ENCODE results near the gene ABCF3.

DNA sequence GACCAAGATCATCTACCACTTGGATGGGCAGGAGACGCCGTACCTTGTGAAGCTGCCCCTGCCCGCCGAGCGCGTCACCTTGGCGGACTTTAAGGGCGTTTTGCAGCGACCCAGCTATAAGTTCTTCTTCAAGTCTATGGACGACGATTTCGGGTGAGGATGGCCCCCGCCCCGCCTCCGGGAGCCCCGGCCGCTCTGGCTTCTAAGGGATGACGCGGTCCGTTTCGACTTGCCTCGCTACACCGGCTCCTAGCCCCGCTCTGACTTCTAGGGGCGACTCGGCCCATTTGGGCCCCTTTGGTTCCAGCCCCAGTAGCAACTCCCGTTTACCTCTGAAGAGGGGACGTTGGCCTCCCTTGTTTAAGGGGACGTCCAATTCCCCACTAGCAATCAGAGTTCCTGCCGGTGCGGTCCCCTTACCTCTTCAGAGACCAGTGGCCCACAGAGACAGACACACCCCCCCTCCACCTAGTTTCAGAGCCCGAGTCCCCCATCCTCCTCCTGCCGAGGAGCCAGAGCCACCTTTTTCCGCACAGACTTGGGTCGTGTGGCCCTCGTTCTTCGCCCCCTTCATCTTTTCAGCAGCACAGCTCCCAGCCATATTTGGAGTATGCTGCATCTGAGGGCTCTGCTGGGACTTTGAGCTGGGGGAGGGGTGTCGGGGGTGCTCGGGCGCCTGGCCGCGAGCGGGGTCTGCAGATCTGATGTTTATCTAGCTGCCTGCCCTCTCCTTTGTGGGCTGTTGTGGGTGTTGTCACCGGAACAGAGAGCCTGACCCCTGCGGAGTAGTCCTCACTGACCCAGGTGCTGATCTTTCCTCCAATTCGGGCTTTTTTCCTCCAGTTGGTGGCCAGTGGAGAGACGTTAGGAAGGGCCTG lies 30.1 kb upstream of the ABCF3 start:
- TF ChIP-seq, protein P1, sequence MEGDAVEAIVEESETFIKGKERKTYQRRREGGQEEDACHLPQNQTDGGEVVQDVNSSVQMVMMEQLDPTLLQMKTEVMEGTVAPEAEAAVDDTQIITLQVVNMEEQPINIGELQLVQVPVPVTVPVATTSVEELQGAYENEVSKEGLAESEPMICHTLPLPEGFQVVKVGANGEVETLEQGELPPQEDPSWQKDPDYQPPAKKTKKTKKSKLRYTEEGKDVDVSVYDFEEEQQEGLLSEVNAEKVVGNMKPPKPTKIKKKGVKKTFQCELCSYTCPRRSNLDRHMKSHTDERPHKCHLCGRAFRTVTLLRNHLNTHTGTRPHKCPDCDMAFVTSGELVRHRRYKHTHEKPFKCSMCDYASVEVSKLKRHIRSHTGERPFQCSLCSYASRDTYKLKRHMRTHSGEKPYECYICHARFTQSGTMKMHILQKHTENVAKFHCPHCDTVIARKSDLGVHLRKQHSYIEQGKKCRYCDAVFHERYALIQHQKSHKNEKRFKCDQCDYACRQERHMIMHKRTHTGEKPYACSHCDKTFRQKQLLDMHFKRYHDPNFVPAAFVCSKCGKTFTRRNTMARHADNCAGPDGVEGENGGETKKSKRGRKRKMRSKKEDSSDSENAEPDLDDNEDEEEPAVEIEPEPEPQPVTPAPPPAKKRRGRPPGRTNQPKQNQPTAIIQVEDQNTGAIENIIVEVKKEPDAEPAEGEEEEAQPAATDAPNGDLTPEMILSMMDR (tag by site-specific recombination; IDR thresholded peaks at IDR 0.05), result no peak
- TF ChIP-seq HOXC10 (CRISPR knock-in tag; IDR thresholded peaks at IDR 0.05) (no peak), ZNF585B (tag by site-specific recombination; IDR thresholded peaks at IDR 0.05) (no peak), ZNF324 (tag by site-specific recombination; IDR thresholded peaks at IDR 0.05) (no peak), SP2 (tag by site-specific recombination; IDR thresholded peaks at IDR 0.05) (no peak), ZBTB1 (tag by site-specific recombination; IDR thresholded peaks at IDR 0.05) (no peak), ZNF747 (tag by site-specific recombination; IDR thresholded peaks at IDR 0.05) (no peak), KLF1 (tag by site-specific recombination; IDR thresholded peaks at IDR 0.05) (no peak), ZNF335 (tag by site-specific recombination; conservative IDR thresholded peaks at IDR 0.05) (no peak)
- TF ChIP-seq, protein P2, sequence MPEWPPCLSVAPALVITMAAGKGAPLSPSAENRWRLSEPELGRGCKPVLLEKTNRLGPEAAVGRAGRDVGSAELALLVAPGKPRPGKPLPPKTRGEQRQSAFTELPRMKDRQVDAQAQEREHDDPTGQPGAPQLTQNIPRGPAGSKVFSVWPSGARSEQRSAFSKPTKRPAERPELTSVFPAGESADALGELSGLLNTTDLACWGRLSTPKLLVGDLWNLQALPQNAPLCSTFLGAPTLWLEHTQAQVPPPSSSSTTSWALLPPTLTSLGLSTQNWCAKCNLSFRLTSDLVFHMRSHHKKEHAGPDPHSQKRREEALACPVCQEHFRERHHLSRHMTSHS (tag by site-specific recombination; IDR thresholded peaks at IDR 0.05), result no peak
- TF ChIP-seq, protein P3, sequence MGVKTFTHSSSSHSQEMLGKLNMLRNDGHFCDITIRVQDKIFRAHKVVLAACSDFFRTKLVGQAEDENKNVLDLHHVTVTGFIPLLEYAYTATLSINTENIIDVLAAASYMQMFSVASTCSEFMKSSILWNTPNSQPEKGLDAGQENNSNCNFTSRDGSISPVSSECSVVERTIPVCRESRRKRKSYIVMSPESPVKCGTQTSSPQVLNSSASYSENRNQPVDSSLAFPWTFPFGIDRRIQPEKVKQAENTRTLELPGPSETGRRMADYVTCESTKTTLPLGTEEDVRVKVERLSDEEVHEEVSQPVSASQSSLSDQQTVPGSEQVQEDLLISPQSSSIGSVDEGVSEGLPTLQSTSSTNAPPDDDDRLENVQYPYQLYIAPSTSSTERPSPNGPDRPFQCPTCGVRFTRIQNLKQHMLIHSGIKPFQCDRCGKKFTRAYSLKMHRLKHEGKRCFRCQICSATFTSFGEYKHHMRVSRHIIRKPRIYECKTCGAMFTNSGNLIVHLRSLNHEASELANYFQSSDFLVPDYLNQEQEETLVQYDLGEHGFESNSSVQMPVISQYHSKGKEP (tag by site-specific recombination; IDR thresholded peaks at IDR 0.05), result no peak
- TF ChIP-seq, protein P4, sequence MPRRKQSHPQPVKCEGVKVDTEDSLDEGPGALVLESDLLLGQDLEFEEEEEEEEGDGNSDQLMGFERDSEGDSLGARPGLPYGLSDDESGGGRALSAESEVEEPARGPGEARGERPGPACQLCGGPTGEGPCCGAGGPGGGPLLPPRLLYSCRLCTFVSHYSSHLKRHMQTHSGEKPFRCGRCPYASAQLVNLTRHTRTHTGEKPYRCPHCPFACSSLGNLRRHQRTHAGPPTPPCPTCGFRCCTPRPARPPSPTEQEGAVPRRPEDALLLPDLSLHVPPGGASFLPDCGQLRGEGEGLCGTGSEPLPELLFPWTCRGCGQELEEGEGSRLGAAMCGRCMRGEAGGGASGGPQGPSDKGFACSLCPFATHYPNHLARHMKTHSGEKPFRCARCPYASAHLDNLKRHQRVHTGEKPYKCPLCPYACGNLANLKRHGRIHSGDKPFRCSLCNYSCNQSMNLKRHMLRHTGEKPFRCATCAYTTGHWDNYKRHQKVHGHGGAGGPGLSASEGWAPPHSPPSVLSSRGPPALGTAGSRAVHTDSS (tag by site-specific recombination; IDR thresholded peaks at IDR 0.05), result no peak
